ENCODE data around the gene USH1C.

DNA sequence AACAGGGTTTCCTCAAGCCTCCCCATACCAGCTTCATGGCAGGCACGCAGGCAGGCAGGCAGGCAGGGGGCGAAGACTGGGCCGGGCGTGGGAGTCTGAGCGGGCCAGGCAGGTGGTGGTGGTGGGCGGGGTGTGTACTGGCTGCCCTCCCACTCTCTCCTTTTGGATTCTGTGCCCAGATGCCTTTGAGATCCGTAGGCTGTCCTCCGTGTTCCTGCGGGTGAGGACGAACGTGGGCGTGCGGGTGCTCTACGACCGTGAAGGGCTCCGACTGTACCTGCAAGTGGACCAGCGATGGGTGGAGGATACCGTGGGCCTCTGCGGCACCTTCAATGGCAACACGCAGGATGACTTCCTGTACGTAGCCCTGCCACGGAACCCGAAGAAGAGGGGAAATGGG, 25.8 kb upstream of the USH1C start:
- TF ChIP-seq, protein P1, sequence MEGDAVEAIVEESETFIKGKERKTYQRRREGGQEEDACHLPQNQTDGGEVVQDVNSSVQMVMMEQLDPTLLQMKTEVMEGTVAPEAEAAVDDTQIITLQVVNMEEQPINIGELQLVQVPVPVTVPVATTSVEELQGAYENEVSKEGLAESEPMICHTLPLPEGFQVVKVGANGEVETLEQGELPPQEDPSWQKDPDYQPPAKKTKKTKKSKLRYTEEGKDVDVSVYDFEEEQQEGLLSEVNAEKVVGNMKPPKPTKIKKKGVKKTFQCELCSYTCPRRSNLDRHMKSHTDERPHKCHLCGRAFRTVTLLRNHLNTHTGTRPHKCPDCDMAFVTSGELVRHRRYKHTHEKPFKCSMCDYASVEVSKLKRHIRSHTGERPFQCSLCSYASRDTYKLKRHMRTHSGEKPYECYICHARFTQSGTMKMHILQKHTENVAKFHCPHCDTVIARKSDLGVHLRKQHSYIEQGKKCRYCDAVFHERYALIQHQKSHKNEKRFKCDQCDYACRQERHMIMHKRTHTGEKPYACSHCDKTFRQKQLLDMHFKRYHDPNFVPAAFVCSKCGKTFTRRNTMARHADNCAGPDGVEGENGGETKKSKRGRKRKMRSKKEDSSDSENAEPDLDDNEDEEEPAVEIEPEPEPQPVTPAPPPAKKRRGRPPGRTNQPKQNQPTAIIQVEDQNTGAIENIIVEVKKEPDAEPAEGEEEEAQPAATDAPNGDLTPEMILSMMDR (IDR thresholded peaks at IDR 0.05), result no peak
- TF ChIP-seq EP300 (IDR thresholded peaks at IDR 0.05) (no peak), POLR2A (IDR thresholded peaks at IDR 0.05) (no peak)

All from ovary (tissue), 3 donors.